CD4-positive, alpha-beta memory T cell (primary cell): ENCODE data around the gene UBQLN1. TPM values are rescaled to one million over a fixed set of nuclear protein-coding genes. Genes with fewer than 3 reads are reported as not detected.
A peak's percentile ranks its signal among the peaks of the same experiment; 100 is the strongest.

Source experiments
- CTCF ChIA-PET: fragments of 350-600 bp; sonication (Branson Sonifier 250); formaldehyde crosslinking; loops from one replicate; lab custom pipeline; 2021; ENCODE audit warnings: inconsistent platforms; ENCODE audit not compliant: partially characterized antibody; lab: Charles Lee
- POLR2A ChIA-PET: fragments of 350-600 bp; sonication (Branson Sonifier 250); formaldehyde crosslinking; loops from one replicate; lab custom pipeline; 2021; ENCODE audit not compliant: partially characterized antibody; lab: Charles Lee
- DNase-seq, 5 donors: peaks; one replicate each; pipeline versions ENCODE4 v3.0.0 to v3.0.0-alpha.2; 2020 to 2022; ENCODE audit warnings: mixed read lengths in 1 of 5
- H3K27ac ChIP-seq: one replicate; pipeline ENCODE4 v1.7.0; 2013; ENCODE audit warnings: low read depth, low read length
- H3K27me3 ChIP-seq: 2 replicates; pipeline ENCODE4 v1.7.0; 2013; ENCODE audit warnings: mild to moderate bottlenecking, low read length, moderate library complexity; ENCODE audit not compliant: insufficient read depth
- H3K36me3 ChIP-seq: 2 replicates; pipeline ENCODE4 v1.7.0; 2013; ENCODE audit warnings: mild to moderate bottlenecking, low read length, moderate library complexity; ENCODE audit not compliant: insufficient read depth
- H3K4me1 ChIP-seq: 2 replicates; pipeline ENCODE4 v1.7.0; 2013; ENCODE audit warnings: mild to moderate bottlenecking, low read length, moderate library complexity; ENCODE audit not compliant: insufficient read depth
- H3K4me3 ChIP-seq, 2 donors: one replicate each; pipeline ENCODE4 v1.7.0; 2013; ENCODE audit warnings: low read length in 2 of 2, mild to moderate bottlenecking in 1 of 2
- H3K9me3 ChIP-seq, 2 donors: one replicate each; pipeline ENCODE4 v1.7.0; 2013; ENCODE audit warnings: low read length in 2 of 2, control low read depth in 1 of 2; ENCODE audit not compliant: control insufficient read depth in 1 of 2
- H3K27ac Mint-ChIP-seq, 7 donors: one replicate each; pipeline ENCODE4 v1.8.0; 2020 to 2021; ENCODE audit warnings: mixed read lengths in 7 of 7, mild to moderate bottlenecking in 6 of 7, inconsistent platforms in 3 of 7, moderate library complexity in 3 of 7
- H3K27me3 Mint-ChIP-seq, 2 donors: one replicate each; pipeline ENCODE4 v1.8.0; 2020 to 2021; ENCODE audit warnings: mixed read lengths in 2 of 2
- H3K36me3 Mint-ChIP-seq, 2 donors: one replicate each; pipeline ENCODE4 v1.8.0; 2020 to 2021; ENCODE audit warnings: mixed read lengths in 2 of 2, inconsistent platforms in 1 of 2, mild to moderate bottlenecking in 1 of 2
- H3K4me1 Mint-ChIP-seq, 4 donors: one replicate each; pipeline ENCODE4 v1.8.0; 2020 to 2021; ENCODE audit warnings: mixed read lengths in 4 of 4, mild to moderate bottlenecking in 1 of 4
- H3K4me3 Mint-ChIP-seq, 8 donors: one replicate each; pipeline ENCODE4 v1.8.0; 2020 to 2021; ENCODE audit warnings: mixed read lengths in 8 of 8, mild to moderate bottlenecking in 7 of 8, moderate library complexity in 6 of 8, inconsistent platforms in 3 of 8
- H3K9me3 Mint-ChIP-seq, 8 donors: one replicate each; pipeline ENCODE4 v1.8.0; 2020 to 2021; ENCODE audit warnings: mixed read lengths in 8 of 8, mild to moderate bottlenecking in 5 of 8, inconsistent platforms in 3 of 8, moderate library complexity in 1 of 8
- intact Hi-C: fragments of 100-400 bp; cut with micrococcal nuclease; formaldehyde crosslinking; loops from one replicate; pipeline ENCODE4 v1.15.1; 2023
- polyA plus RNA-seq, 2 donors: library from polyadenylated mRNA; unstranded; fragments of 300-500 nt; fragmentation: Illumina TruSeq; gene quantifications; one replicate each; pipeline ENCODE4 v1.2.3, GENCODE V29; 2021
- total RNA-seq, 2 experiments: library from RNA; stranded (reverse); gene quantifications; one replicate each; pipeline ENCODE4 v1.2.3, GENCODE V29; 2021

Gene UBQLN1
- total and polyA plus RNA-seq, 4 experiments from 2014 or later, result 66.8 to 122 (median 93.2) TPM

DNA sequence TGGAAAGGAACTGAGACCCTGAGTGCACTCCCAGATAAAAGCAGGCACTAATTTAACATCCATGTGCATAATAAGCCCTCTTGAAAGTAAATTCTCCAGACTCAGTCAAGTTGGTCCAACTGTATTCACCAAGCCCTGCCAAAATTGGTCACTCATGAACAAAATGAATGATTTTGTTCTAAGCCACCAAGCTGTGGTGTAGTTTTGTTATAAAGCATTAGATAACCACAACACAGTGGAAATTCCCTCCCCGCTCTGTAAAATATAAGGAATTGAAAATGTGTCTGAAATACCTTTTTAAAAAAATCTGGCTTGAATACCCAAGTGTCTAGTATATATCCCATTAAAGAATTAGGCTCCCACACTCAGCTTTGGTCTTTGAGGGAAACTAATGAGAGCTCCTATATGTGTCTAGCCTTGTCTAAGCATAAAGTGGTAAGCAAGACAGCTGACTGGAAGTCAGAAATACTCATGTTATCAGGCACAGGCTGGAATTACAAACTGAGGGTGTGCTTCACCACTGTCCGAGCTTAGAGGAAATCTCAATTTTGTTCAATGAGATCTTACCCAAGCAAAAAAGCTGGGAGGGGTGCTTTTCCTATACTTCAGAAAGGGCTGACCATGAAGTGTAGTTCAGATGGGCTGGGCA, 51.6 kb downstream of the UBQLN1 start:
- Mint-ChIP-seq H3K9me3 (peaks cover 0 to 2% (median 0%) of the 10 kb centered on the region in 8 donors), H3K36me3 (peaks cover 51 to 56% of the 10 kb centered on the region in 2 donors), H3K4me3 (no peak overlapping the region), H3K27me3 (no peaks in the 10 kb centered on the region), H3K27ac (peak overlapping the region in 4 of 7 donors; percentile 30 to 62 (median 48)), H3K4me1 (no peaks in the 10 kb centered on the region)
- Histone ChIP-seq H3K27me3 (no peaks in the 10 kb centered on the region), H3K9me3 (no peaks in the 10 kb centered on the region), H3K4me3 (no peak overlapping the region), H3K36me3 (peaks cover 38% of the 10 kb centered on the region), H3K4me1 (no peaks in the 10 kb centered on the region), H3K27ac (no peak overlapping the region)
- DNase-seq, result no peak
- intact Hi-C loops, result no loop called here
- ChIA-PET POLR2A (interaction anchor here (1.5 kb wide), 1 partner anchor 52 kb away, joined by 4 read pairs; the partner anchor contains the start of gene UBQLN1), CTCF (interaction anchor here (1.6 kb wide), 1 partner anchor 36 kb away, joined by 4 read pairs; no protein-coding TSS in a partner anchor)

DNA sequence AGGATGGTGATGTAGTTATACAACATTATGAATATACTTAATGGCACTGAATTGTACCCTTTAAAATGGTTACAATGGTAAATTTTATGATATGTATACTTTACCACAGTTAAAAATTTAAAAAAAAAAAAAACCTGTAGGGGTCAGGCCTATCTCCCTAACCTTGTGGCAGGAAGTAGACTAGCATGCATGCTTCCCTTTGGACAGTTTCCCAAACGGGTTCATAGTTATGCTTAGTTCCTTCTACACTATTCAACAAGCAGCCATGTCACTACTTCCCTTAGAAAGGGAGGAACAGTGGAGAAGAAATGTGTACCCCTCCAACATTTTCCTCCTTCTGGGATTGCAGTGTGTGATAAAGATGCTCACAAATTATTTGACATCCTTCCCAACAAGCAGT, 52.3 kb downstream of the UBQLN1 start:
- H3K4me3 ChIP-seq, result no peak overlapping the region
- H3K27ac Mint-ChIP-seq, result peak overlapping the region in 2 of 7 donors; percentile 1 to 44
- peaks cover 49 to 55% of the 10 kb centered on the region in 2 donors for H3K36me3 Mint-ChIP-seq
- H3K4me1 Mint-ChIP-seq, result peaks cover 0 to 1% (median under 1%) of the 10 kb centered on the region in 4 donors
- H3K9me3 ChIP-seq, result no peaks in the 10 kb centered on the region
- H3K27me3 Mint-ChIP-seq, result no peaks in the 10 kb centered on the region
- H3K9me3 Mint-ChIP-seq, result peaks cover 0 to 2% (median 0%) of the 10 kb centered on the region in 8 donors
- no peak for DNase-seq
- CTCF ChIA-PET, result no interaction called here
- H3K36me3 ChIP-seq, result peaks cover 35% of the 10 kb centered on the region
- no peaks in the 10 kb centered on the region for H3K4me1 ChIP-seq
- POLR2A ChIA-PET, result no interaction called here
- H3K27me3 ChIP-seq, result no peaks in the 10 kb centered on the region
- no peak overlapping the region for H3K27ac ChIP-seq
- intact Hi-C loops, result no loop called here
- no peak overlapping the region for H3K4me3 Mint-ChIP-seq

DNA sequence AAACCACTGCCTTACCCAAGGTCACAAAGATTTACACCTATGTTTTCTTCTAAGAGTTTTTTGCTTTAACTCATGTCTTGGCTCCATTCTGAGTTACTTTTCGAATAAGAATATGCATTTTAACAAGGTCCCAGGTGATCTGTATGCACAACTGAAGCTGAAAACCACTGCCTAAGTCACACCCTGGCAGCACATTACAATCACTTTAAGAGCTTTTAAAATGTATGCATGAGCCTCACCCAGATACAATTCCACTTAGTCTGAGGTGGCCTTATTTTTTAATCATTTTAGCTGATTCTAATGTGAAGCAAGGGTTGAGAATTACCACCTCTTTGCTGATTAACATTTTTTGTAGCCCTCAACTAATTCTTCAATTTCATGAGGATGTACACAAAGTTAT, 55.3 kb downstream of the UBQLN1 start:
- no peaks in the 10 kb centered on the region for H3K9me3 ChIP-seq
- CTCF ChIA-PET, result interaction anchor here (0.9 to 1.2 kb wide), 2 partner anchors 14 to 32 kb away, joined by 3 to 4 read pairs; no protein-coding TSS in a partner anchor
- no peaks in the 10 kb centered on the region for H3K27me3 ChIP-seq
- peaks cover 17% of the 10 kb centered on the region for H3K36me3 ChIP-seq
- POLR2A ChIA-PET, result no interaction called here
- DNase-seq, result no peak
- Mint-ChIP-seq H3K27ac (peak overlapping the region in 2 of 7 donors; percentile 35 to 54), H3K9me3 (peaks cover 0 to 2% (median 0%) of the 10 kb centered on the region in 8 donors), H3K4me1 (peaks cover 0 to 6% (median 2%) of the 10 kb centered on the region in 4 donors), H3K4me3 (no peak overlapping the region), H3K27me3 (no peaks in the 10 kb centered on the region), H3K36me3 (peaks cover 40 to 56% of the 10 kb centered on the region in 2 donors)
- intact Hi-C loops, result no loop called here
- no peak overlapping the region for H3K4me3 ChIP-seq
- H3K27ac ChIP-seq, result no peak overlapping the region
- no peaks in the 10 kb centered on the region for H3K4me1 ChIP-seq

DNA sequence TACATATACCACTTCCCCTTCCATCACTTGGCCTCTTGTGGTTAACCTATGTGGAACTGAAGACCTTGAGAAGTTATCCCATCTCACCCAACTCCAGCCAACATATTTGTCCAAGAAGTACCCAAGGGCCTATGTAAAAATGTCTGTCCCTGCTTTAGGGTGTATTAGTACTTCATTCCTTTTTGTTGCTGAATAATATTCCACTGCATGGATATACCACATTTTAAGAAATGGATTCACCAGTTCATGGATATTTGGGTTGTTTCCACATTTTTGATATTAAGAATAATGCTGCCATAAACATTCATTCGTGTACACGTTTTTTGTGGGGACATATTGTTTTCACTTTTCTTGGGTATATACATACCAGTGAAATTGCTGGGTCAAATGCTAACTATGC, 56.2 kb downstream of the UBQLN1 start:
- H3K36me3 ChIP-seq, result peaks cover 15% of the 10 kb centered on the region
- no peak for DNase-seq
- Mint-ChIP-seq H3K36me3 (peaks cover 40 to 56% of the 10 kb centered on the region in 2 donors), H3K9me3 (peaks cover 0 to 2% (median 0%) of the 10 kb centered on the region in 8 donors), H3K27ac (peak overlapping the region in 1 of 7 donors; percentile 35), H3K27me3 (no peaks in the 10 kb centered on the region), H3K4me1 (peaks cover 0 to 6% (median 2%) of the 10 kb centered on the region in 4 donors), H3K4me3 (no peak overlapping the region)
- POLR2A ChIA-PET, result no interaction called here
- H3K27ac ChIP-seq, result no peak overlapping the region
- H3K4me3 ChIP-seq, result no peak overlapping the region
- no peaks in the 10 kb centered on the region for H3K4me1 ChIP-seq
- CTCF ChIA-PET, result interaction anchor here (1.2 to 9.4 kb wide), 3 partner anchors 13 to 57 kb away, joined by 3 to 118 read pairs (median 3); partner anchors contain the start of gene UBQLN1
- no peaks in the 10 kb centered on the region for H3K27me3 ChIP-seq
- intact Hi-C loops, result no loop called here
- H3K9me3 ChIP-seq, result no peaks in the 10 kb centered on the region

DNA sequence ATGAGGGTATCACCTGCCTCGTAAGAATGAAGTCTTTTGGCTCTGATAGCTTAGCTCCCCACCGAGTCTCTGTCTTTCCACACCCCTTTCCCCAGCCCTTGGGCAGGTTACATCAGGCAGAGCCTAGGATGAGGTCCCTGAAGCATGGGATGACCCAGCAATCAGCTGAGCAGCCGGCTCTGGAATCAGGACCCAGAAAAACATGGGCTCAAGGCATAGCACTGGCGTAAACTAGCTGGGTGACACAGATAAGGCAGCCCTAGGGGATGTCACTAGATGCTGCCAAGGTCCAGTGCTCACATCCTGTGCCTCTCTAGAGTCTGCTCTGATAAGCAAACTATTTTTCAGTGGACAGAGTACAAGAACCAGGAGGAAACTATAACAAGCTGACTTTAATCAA, 58.2 kb downstream of the UBQLN1 start:
- Histone ChIP-seq H3K36me3 (peaks cover 10% of the 10 kb centered on the region), H3K4me1 (no peaks in the 10 kb centered on the region), H3K27ac (no peak overlapping the region), H3K4me3 (no peak overlapping the region), H3K9me3 (no peaks in the 10 kb centered on the region), H3K27me3 (no peaks in the 10 kb centered on the region)
- Mint-ChIP-seq H3K4me1 (peaks cover 0 to 6% (median 2%) of the 10 kb centered on the region in 4 donors), H3K36me3 (peaks cover 33 to 49% of the 10 kb centered on the region in 2 donors), H3K9me3 (peaks cover 0 to 2% (median 0%) of the 10 kb centered on the region in 8 donors), H3K27ac (peak overlapping the region in 2 of 7 donors; percentile 52 to 73), H3K27me3 (no peaks in the 10 kb centered on the region), H3K4me3 (no peak overlapping the region)
- no peak for DNase-seq
- ChIA-PET POLR2A (interaction anchor here (1.3 kb wide), 1 partner anchor 58 kb away, joined by 5 read pairs; the partner anchor contains the start of gene UBQLN1), CTCF (interaction anchor here (0.6 to 9.4 kb wide), 27 partner anchors 9 to 315 kb away, joined by 3 to 118 read pairs (median 5); partner anchors contain the start of genes IDNK and KIF27)
- intact Hi-C loops, result loop anchor here (1.0 kb wide), 2 partner anchors 28 to 66 kb away; no protein-coding TSS in a partner anchor

DNA sequence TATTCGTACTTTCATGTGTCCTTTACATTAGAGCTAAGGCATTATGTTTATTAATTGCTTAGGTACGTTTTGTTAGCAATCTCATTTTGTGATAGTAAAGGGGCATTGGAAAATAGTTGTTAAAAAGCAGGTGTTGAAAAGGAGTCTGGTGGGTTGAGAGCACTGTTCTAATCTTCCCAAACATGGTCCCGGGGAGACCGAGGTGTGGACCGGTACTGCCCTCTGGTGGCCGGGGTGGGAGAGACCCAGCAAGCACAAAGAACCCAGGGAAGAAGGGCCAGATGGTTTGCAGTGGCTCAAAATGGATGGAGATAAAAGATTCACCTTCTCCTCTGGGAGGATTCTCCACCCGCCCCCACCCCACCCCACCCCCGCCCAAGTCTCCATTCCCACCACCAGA, 58.7 kb downstream of the UBQLN1 start:
- Mint-ChIP-seq H3K27me3 (no peaks in the 10 kb centered on the region), H3K27ac (peak overlapping the region in 3 of 7 donors; percentile 3 to 52 (median 52)), H3K4me3 (no peak overlapping the region), H3K9me3 (peaks cover 0 to 2% (median 0%) of the 10 kb centered on the region in 8 donors), H3K36me3 (peaks cover 30 to 45% of the 10 kb centered on the region in 2 donors), H3K4me1 (peaks cover 0 to 6% (median 2%) of the 10 kb centered on the region in 4 donors)
- Histone ChIP-seq H3K4me1 (no peaks in the 10 kb centered on the region), H3K27ac (no peak overlapping the region), H3K4me3 (no peak overlapping the region), H3K36me3 (peaks cover 10% of the 10 kb centered on the region), H3K27me3 (no peaks in the 10 kb centered on the region), H3K9me3 (no peaks in the 10 kb centered on the region)
- intact Hi-C loops, result loop anchor here (1.0 kb wide), 2 partner anchors 28 to 66 kb away; no protein-coding TSS in a partner anchor
- ChIA-PET POLR2A (interaction anchor here (1.3 kb wide), 1 partner anchor 58 kb away, joined by 5 read pairs; the partner anchor contains the start of gene UBQLN1), CTCF (interaction anchor here (0.6 to 9.4 kb wide), 27 partner anchors 9 to 315 kb away, joined by 3 to 118 read pairs (median 5); partner anchors contain the start of gene IDNK)
- DNase-seq, result peak; percentile 61 to 74 (median 68)
